22Rv1 (cell line): Measurements from ENCODE around the gene LRRC10B.

Experiments
- CTCF ChIP-seq: fragments of 450-650 bp; IDR thresholded peaks from 2 replicates; pipeline ENCODE4 v1.5.1; 2017; ENCODE audit warnings: mild to moderate bottlenecking
- ZFX ChIP-seq: fragments of 450-650 bp; IDR thresholded peaks from 2 replicates; pipeline ENCODE4 v1.6.1; 2017; ENCODE audit warnings: antibody characterized with exemption, borderline replicate concordance

- peak; percentile 98 for TF ChIP-seq CTCF
- no peak for TF ChIP-seq ZFX
Measured at GRCh38 chr11:61516675-61517572, 8.4 kb downstream of the LRRC10B start.
